Measurements from ENCODE around the gene LETMD1.

LETMD1 gene

GRCh38 chr12:51004504-51004903, 43.6 kb upstream of the LETMD1 start:
- TF ChIP-seq CTCF (IDR thresholded peaks at IDR 0.05) = no peak
- H3K9me3 ChIP-seq (ENCODE audit: control insufficient read depth, low read length) = no peaks in the 10 kb centered on the region
- H3K36me3 ChIP-seq (ENCODE audit: control insufficient read depth, insufficient read depth, low read length) = no peaks in the 10 kb centered on the region

DNA sequence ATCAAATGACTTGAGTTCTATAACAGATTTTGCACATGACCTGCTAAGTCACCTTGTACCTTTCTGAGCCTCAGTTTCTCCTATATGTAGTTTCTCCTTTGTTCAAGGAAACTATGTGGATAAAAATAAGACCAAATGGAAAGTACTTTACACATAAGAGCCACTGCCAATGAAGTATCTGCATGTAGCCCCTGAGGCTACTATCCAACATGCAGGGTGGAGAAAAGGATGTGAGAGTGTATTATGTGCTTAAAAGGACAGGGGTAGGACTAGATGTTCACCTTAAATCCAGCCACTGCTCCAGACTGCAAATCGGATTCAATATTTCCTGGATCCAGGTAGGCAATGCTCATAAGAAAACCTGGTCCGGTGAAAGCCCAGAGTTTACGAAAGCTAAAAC, 43.1 kb upstream of the LETMD1 start:
- Histone ChIP-seq H3K4me3 (ENCODE audit: low read depth, low read length) (peak overlapping the region; percentile 35), H3K27me3 (ENCODE audit: control insufficient read depth, insufficient read depth, low read length) (no peaks in the 10 kb centered on the region), H3K79me2 (no peaks in the 10 kb centered on the region), H3K9me3 (ENCODE audit: control insufficient read depth, low read length) (no peaks in the 10 kb centered on the region), H3K9ac (no peak overlapping the region), H3K4me2 (ENCODE audit: low read length) (peak overlapping the region; percentile 62), H2AFZ (no peak overlapping the region), H3K4me1 (peaks cover 14% of the 10 kb centered on the region), H3K36me3 (ENCODE audit: control insufficient read depth, insufficient read depth, low read length) (no peaks in the 10 kb centered on the region), H3K27ac (peak overlapping the region; percentile 74)
- no peak for TF ChIP-seq CTCF (IDR thresholded peaks at IDR 0.05)

More at GRCh38 chr12:51004504-51004903, 43.6 kb upstream of the LETMD1 start:
- Histone ChIP-seq H3K4me3 (ENCODE audit: low read depth, low read length) (no peak overlapping the region), H3K4me2 (ENCODE audit: low read length) (no peak overlapping the region), H3K27me3 (ENCODE audit: control insufficient read depth, insufficient read depth, low read length) (no peaks in the 10 kb centered on the region), H3K27ac (no peak overlapping the region), H3K4me1 (peaks cover 9% of the 10 kb centered on the region), H3K9ac (no peak overlapping the region), H2AFZ (no peak overlapping the region), H3K79me2 (no peaks in the 10 kb centered on the region)

- Histone ChIP-seq H3K36me3 (ENCODE audit: control insufficient read depth, insufficient read depth, low read length) (no peaks in the 10 kb centered on the region), H3K27me3 (ENCODE audit: control insufficient read depth, insufficient read depth, low read length) (no peaks in the 10 kb centered on the region), H2AFZ (no peak overlapping the region), H3K4me2 (ENCODE audit: low read length) (peak overlapping the region; percentile 62), H3K9me3 (ENCODE audit: control insufficient read depth, low read length) (no peaks in the 10 kb centered on the region), H3K4me1 (peaks cover 18% of the 10 kb centered on the region), H3K9ac (no peak overlapping the region), H3K79me2 (no peaks in the 10 kb centered on the region), H3K27ac (peak overlapping the region; percentile 74), H3K4me3 (ENCODE audit: low read depth, low read length) (peak overlapping the region; percentile 35)
- TF ChIP-seq CTCF (IDR thresholded peaks at IDR 0.05) = no peak
Observed at GRCh38 chr12:51005671-51006070, 42.5 kb upstream of the LETMD1 start.

DNA sequence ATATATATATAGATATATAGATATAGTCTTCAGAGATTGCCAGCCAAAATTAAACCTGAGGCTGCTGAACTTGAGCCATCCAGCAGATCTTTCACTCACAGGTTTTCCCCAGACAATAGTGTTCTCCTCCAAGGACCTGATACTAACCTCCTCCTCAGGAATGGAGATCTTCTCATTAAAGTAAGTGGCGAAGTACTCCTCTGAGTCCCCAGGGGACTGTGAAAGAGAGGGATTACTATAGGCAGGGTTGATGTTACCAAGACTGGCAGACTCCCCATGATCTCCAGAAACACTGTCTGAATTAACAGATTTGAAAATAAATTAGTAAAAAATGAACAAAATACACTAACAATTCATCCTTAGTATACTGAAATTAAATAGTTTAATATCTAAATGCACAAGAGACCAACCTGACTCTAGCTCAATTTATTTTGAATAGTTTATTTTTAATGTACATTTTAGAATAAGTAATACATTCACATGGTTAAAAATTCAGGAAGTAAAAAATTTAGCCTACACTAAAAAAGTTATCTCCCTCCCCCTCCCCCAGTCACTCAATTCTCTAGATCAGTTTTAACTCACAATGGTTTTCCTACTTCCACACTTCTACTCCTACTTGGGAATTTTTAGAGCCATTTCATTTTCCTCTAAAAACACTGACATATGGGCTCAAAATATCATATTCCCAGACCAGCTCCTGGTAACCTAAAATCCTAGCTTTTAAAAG, 39.6 kb upstream of the LETMD1 start:
- Histone ChIP-seq H3K27ac (peak overlapping the region; percentile 50), H3K27me3 (ENCODE audit: control insufficient read depth, insufficient read depth, low read length) (no peaks in the 10 kb centered on the region), H3K9me3 (ENCODE audit: control insufficient read depth, low read length) (no peaks in the 10 kb centered on the region), H2AFZ (no peak overlapping the region), H3K79me2 (peaks cover 16% of the 10 kb centered on the region), H3K36me3 (ENCODE audit: control insufficient read depth, insufficient read depth, low read length) (no peaks in the 10 kb centered on the region), H3K4me1 (peaks cover 25% of the 10 kb centered on the region), H3K9ac (no peak overlapping the region), H3K4me3 (ENCODE audit: low read depth, low read length) (peak overlapping the region; percentile 45), H3K4me2 (ENCODE audit: low read length) (peak overlapping the region; percentile 60)
- TF ChIP-seq CTCF (IDR thresholded peaks at IDR 0.05) = no peak

DNA sequence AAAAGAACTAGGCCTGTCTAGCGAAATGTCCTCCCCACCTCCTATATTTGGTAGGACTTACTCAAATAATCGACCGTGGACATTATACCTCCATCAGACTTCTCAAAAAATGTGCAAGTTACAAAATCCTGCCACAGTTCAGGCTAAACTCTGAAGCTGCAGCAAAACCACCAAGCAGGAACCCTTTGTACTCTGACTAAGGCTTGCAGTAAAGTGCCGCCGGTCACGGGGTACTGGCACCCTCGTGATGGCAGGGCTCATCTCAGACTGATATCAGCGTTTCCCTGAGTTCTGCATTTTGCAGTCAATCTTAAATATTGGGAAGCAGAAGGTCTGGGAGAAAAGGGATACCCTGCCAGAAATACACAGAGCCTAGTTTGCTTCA, 39.1 kb upstream of the LETMD1 start:
- no peaks in the 10 kb centered on the region for H3K27me3 ChIP-seq (ENCODE audit: control insufficient read depth, insufficient read depth, low read length)
- TF ChIP-seq CTCF (IDR thresholded peaks at IDR 0.05) = no peak
- peak overlapping the region; percentile 43 for H2AFZ ChIP-seq
- H3K9ac ChIP-seq = no peak overlapping the region
- no peaks in the 10 kb centered on the region for H3K9me3 ChIP-seq (ENCODE audit: control insufficient read depth, low read length)
- peaks cover 25% of the 10 kb centered on the region for H3K4me1 ChIP-seq
- peaks cover 22% of the 10 kb centered on the region for H3K79me2 ChIP-seq
- no peaks in the 10 kb centered on the region for H3K36me3 ChIP-seq (ENCODE audit: control insufficient read depth, insufficient read depth, low read length)
- peak overlapping the region; percentile 60 for H3K4me2 ChIP-seq (ENCODE audit: low read length)
- peak overlapping the region; percentile 45 for H3K4me3 ChIP-seq (ENCODE audit: low read depth, low read length)
- H3K27ac ChIP-seq = peak overlapping the region; percentile 50

All from parathyroid adenoma (tissue), 2 donors.